Measurements from ENCODE around the gene MYO16.

Gene MYO16

GRCh38 chr13:108663710-108664109 is 34.3 kb downstream of the MYO16 start:
- no peak for DNase-seq (ENCODE audit: low read depth)

DNA sequence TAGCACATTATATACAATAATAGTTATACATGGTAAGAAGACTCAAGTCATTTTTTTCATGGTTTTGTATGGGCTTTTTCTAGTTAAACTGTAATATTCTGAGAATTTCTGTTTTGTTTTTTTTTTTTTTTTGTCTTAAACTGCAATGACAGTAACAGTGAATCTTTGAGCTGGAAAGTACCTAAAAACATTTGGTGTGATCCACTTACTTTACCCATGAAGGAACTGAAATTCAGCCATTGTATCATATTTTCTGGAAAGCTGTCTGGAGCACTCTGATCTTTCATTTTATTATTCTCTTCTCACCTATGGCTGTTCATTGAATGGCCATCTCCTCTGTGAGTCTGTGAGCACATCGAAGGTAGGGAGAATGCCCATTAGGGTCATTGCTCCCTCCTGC is 37.8 kb downstream of the MYO16 start:
- DNase-seq (ENCODE audit: low read depth): no peak

- no peak for DNase-seq (ENCODE audit: low read depth)
Measured at GRCh38 chr13:108669381-108669780, 40.0 kb downstream of the MYO16 start.

GRCh38 chr13:108674346-108674745 is 44.9 kb downstream of the MYO16 start:
- DNase-seq (ENCODE audit: low read depth): no peak

DNA sequence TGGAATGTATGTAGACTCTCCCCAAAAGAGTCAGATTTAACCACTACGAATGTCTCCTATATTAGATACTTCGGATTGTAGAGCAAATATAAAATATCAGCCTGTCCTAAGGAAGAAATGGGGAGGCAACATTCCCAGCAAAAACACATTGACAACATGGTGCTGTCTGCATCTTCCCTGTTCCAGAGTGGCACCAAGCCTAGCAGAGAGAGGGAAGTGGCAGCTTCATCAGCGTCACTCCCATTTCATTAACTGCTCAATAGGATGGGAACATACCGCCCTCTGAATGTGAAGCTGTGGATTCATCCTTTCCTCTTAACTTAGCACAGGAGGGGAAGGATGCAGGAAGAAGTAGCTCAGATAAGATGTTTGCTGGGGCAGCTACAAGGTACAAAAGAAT is 45.4 kb downstream of the MYO16 start:
- DNase-seq (ENCODE audit: low read depth): no peak

DNA sequence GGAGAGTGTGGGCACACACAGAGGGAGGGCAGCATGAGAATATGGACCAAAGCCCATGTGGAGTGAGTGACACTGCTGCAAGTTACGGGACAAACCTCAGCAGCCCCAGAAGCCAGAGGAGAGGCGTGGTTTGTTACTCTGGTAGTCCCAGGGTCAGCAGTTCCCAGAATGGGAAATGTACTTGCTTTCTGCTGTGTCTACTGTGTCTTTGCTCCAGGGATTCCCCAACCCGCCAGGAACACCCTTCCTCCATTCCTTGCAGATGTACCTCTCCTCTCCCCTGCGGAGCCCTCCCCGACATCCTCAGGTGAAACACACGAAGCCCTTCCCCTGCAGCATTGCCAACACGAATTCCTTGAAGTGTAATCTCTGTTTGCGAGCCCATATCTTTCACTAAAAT is 47.2 kb downstream of the MYO16 start:
- no peak for DNase-seq (ENCODE audit: low read depth)

DNA sequence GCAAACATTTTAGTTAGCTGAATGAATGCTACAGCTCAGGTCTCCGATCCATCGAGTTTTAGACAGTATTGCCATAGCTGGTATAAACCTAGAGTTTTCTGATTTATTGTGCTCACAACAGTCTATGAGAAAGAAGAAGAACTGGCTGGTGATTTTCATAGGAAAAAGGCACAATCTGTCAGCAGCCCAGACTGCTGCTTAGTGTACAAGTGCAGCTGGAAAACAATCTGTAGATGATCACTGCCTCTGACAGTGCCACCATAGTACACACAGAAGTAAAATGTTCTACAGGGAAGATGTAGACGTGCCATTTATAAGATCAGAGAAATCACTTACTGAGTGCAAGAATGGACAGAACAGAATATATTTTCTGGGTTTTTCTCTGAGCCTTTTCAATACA is 48.4 kb downstream of the MYO16 start:
- no peak for DNase-seq (ENCODE audit: low read depth)

- no peak for DNase-seq (ENCODE audit: low read depth)
Measured at GRCh38 chr13:108680011-108680410, 50.6 kb downstream of the MYO16 start.

- no peak for DNase-seq (ENCODE audit: low read depth)
Measured at GRCh38 chr13:108681986-108682575, 52.7 kb downstream of the MYO16 start.

- no peak for DNase-seq (ENCODE audit: low read depth)
Measured at GRCh38 chr13:108682714-108683113, 53.3 kb downstream of the MYO16 start.

DNA sequence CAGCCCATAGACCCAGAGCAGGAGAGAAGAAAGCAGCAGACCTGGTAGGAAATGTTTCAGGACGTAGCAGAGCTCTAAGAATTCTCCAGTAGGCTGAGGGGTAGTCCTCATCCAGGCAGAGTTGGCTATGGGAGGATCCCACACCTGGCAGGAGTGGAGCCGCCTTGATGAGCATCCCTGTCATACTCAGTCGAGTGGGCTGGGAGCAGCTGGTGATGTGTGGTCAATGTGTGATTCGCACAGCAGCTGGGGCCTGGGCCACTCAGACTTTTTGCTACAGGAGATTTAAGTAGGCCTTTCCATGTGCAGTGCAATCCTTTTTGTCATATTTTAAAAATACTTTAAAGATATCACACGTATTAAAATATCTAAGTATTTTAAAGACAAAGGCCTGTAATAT is 56.6 kb downstream of the MYO16 start:
- no peak for DNase-seq (ENCODE audit: low read depth)

GRCh38 chr13:108690726-108691125 is 61.3 kb downstream of the MYO16 start:
- DNase-seq (ENCODE audit: low read depth): no peak

- DNase-seq (ENCODE audit: low read depth): no peak
Measured at GRCh38 chr13:108700422-108701170, 71.2 kb downstream of the MYO16 start.

DNA sequence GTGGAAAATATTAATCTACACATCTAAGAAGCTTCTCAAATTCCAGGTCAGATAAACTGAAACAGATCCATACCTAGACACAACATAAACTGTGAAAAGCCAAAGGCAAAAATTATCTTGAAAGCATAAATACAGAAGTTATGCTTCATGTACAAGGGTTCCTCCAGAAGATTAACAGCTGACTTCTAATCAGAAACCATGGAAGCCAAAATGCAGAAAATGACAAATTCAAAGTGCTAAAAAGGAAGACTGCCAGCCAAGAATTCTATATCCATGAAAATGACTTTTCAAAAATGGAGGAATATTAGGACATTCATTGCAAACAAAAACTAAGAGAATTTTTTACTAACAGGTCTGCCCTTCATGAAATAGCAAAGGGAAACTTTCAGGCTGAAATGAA is 72.8 kb downstream of the MYO16 start:
- DNase-seq (ENCODE audit: low read depth): no peak

DNA sequence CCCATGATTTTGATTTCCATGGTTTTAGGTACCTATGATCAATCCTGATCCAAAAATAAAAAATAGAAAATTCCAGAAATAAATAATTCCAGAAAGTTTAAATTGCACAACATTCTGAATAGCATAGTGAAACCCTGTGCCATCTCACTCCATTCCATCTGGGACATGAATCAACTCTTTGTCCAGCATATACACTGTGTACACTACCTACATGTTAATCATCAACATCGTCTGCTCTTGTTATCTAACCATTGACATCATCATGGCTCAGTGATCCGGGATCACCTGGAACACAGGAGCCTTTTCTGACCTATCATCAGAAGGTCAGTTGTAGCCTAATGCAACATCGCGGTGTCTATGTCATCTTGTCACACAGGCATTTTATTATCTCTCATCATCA is 75.6 kb downstream of the MYO16 start:
- DNase-seq (ENCODE audit: low read depth): no peak

DNA sequence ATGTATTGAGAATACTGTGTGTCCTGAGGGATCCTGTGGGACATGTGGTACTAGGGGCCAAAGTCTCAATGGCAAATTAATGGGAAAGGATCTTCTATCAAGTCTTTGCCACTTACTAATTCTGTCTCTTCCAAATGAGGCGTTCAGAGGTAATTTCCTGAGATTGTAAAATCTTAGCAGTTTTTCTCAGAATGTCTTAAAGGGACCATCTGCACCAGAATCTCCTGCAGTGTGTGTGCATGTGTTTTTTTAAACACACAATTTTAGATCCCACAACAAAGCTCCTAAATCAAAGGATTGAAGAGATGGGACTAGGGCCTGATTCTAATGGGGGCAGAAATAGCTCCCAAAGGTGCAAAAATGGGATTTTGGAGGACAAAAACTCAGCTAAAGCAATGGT is 78.2 kb downstream of the MYO16 start:
- DNase-seq (ENCODE audit: low read depth): no peak

DNA sequence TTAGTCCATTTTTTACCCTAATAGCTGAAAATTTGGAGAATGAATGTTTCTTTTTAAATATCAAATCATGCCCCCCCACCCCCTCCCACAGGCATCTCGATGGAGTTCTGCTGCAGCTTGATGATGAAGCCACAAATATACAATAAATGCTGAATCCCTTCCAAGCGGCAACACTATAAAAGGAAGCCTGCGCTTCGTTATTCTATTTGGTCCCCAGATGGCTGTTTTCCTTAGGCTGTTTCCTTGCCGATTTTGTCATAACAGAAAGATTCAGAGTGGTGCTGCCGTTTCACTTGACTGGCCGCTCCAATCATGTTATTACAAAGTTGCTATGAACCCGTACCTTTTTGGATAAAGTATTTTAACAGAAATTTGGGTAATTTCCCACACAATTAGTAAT is 79.5 kb downstream of the MYO16 start:
- DNase-seq (ENCODE audit: low read depth): no peak

DNA sequence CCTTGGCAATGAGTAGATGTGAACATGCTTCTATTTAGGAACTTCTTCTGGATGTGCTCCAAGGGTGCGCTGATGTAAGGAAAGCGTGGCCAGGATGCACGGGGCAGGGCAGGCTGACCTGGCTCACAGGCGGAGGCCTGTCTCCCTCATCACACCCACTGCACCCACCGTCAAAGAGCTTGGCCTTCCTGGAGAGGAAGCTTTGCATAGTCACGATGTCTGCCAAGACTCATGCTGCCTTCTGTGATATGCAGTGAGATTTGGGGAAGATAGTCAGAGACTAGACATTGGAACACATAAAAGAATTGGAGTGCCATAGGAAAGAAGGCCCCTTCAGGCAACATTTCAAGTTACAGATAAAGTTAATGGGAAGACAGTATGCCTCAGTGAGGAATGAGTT is 82.0 kb downstream of the MYO16 start:
- no peak for DNase-seq (ENCODE audit: low read depth)

DNA sequence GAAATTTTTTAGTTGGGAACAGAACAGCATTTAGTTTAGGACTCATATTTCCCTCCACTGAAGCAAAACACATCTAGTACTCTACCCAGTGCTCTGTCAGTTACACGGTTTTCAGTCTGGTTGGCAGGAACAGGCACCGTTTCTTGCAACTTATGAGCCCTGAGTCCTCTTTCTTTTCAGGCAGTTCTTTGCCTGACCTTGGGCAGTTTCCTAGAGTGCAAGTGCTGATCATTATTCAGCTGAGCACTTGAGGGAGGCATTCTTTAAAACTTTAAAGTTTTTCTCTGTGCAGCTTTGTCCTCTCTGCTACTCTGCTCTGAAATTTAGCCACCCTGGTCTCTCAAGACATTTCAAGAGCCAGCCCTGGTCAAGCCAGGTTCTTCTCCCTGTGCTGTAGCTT is 96.1 kb downstream of the MYO16 start:
- DNase-seq (ENCODE audit: low read depth): no peak

- no peak for DNase-seq (ENCODE audit: low read depth)
Measured at GRCh38 chr13:108728370-108728769, 99.0 kb downstream of the MYO16 start.

- DNase-seq (ENCODE audit: low read depth): no peak
Measured at GRCh38 chr13:108733022-108733560, 103.7 kb downstream of the MYO16 start.

DNA sequence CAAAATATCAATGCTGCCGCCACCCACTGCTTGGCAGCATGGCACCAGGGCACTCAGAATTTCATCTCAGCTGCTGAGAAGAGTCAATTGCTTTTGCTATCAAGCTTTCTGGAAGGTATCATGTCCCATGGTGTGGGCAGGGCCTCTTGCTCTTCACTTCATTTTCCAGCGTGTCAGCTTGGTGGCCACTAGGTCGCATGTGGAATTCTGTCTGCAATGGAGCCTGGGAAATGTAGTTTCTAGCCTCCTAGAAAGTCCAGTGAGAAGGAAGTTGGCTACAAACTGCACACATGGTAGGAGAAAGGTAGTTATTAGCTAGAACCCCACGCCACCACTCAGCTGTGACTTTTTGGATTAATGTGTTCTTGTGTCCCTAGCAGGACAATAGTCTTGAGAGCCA is 105.3 kb downstream of the MYO16 start:
- DNase-seq (ENCODE audit: low read depth): no peak

DNA sequence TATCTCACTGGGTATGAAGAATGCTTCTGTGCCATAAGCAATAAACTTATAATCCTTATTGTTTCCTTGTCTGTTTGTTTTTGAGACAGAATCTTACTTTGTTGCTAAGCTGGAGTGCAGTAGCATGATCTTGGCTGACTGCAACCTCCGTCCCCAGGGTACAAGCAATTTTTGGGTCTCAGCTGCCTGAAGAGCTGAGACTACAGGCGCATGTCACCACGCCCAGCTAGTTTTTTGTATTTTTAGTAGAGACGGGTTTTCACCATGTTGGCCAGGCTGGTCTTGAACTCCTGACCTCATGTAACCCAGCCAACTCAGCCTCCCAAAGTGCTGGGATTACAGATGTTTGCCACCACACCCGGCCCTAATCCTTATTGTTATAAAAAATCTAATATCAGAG is 112.5 kb downstream of the MYO16 start:
- DNase-seq (ENCODE audit: low read depth): no peak

Measured in stimulated activated CD8-positive, alpha-beta memory T cell treated with anti-CD3 and anti-CD28 coated beads, Interleukin-4, amount 100 ng/mL, for 24 hours (primary cell).